HCT116 (cell line): Measurements from ENCODE around the gene KCND3. TPM values are rescaled to one million over a fixed set of nuclear protein-coding genes. Genes with fewer than 3 reads are reported as not detected.

Experiments used
- ATAC-seq: fragments of 200-7000 bp; cut with Tn5 transposase; 2 replicates; pipeline ENCODE4 v1.9.1; 2020; ENCODE audit warnings: mild to moderate bottlenecking, moderate library complexity
- BruUV-seq: library from RNA; stranded (reverse); fragments of 400-500 nt; replicated peaks from 2 replicates; lab custom pipeline; 2021; lab: Mats Ljungman, UMichigan
- CTCF ChIA-PET: fragments of 300-600 bp; sonication (Branson Sonifier 250); formaldehyde crosslinking; loops from one replicate; lab custom pipeline; 2021; ENCODE audit warnings: antibody characterized with exemption; lab: Charles Lee
- POLR2A ChIA-PET: fragments of 300-600, 350-600 bp; sonication (Branson Sonifier 250); formaldehyde crosslinking; loops from one replicate; lab custom pipeline; 2021; ENCODE audit warnings: antibody characterized with exemption; lab: Charles Lee
- RAD21 ChIA-PET, 2 experiments: fragments of 300-600 bp; sonication (Branson Sonifier 250); formaldehyde crosslinking; loops; one replicate each; lab custom pipeline; 2023; ENCODE audit warnings: low total read pairs in 2 of 2; ENCODE audit not compliant: uncharacterized antibody in 2 of 2, unreplicated experiment in 2 of 2, low non-redundant PET in 1 of 2; lab: Charles Lee
- DNase-seq: peaks from one replicate; pipeline ENCODE4 v3.0.0-alpha.2; 2010; ENCODE audit warnings: low read depth, low spot score
- H2AFZ ChIP-seq: fragments of 200-600 bp; shearing (Covaris generic), sonication (generic); 2 replicates; pipeline ENCODE4 v1.6.1; 2017; ENCODE audit warnings: low read depth, mixed run types, mixed read lengths, antibody characterized with exemption, low read length; ENCODE audit not compliant: poor library complexity, severe bottlenecking
- H3K27ac ChIP-seq: 2 replicates; pipeline ENCODE4 v1.5.1; 2012; ENCODE audit warnings: low read depth, low read length
- H3K27me3 ChIP-seq: fragments of 200-600 bp; sonication (generic); 2 replicates; pipeline ENCODE4 v1.6.1; 2016; ENCODE audit warnings: mixed run types, low read length, mixed read lengths; ENCODE audit not compliant: insufficient read depth
- H3K36me3 ChIP-seq, 2 experiments: fragments of 200-500 bp in 1 of 2; fragments of 200-600 bp in 1 of 2; sonication (Bioruptor generic) in 1 of 2; sonication (generic) in 1 of 2; 2 replicates each; pipeline versions ENCODE4 v1.5.1 to v1.6.1; 2014 to 2016; ENCODE audit warnings: low read length in 2 of 2, inconsistent platforms in 1 of 2, mixed read lengths in 1 of 2, mixed run types in 1 of 2; ENCODE audit not compliant: insufficient read depth in 2 of 2, control insufficient read depth in 1 of 2
- H3K4me1 ChIP-seq, 2 experiments: fragments of 200-600 bp in 1 of 2; sonication (generic) in 1 of 2; 2 replicates each; pipeline versions ENCODE4 v1.5.1 to v1.6.1; 2012 to 2017; ENCODE audit warnings: low read length in 2 of 2, inconsistent platforms in 1 of 2, mild to moderate bottlenecking in 1 of 2, mixed read lengths in 1 of 2, mixed run types in 1 of 2, moderate library complexity in 1 of 2; ENCODE audit not compliant: insufficient read depth in 2 of 2, control insufficient read depth in 1 of 2
- H3K4me2 ChIP-seq: fragments of 200-600 bp; sonication (generic); 2 replicates; pipeline ENCODE4 v1.6.1; 2017; ENCODE audit warnings: mixed run types, low read length, mixed read lengths
- H3K4me3 ChIP-seq, 2 experiments: fragments of 200-600 bp in 1 of 2; sonication (generic) in 1 of 2; replicated peaks in 1 of 2; 2 replicates each; pipeline ENCODE4 v1.5.1; 2011 to 2016; ENCODE audit warnings: low read length in 2 of 2, control low read depth in 1 of 2, low read depth in 1 of 2, mild to moderate bottlenecking in 1 of 2, mixed read lengths in 1 of 2, mixed run types in 1 of 2
- H3K79me2 ChIP-seq: fragments of 200-600 bp; sonication (generic); 2 replicates; pipeline ENCODE4 v1.6.1; 2017; ENCODE audit warnings: mild to moderate bottlenecking, mixed run types, low read length, moderate library complexity, mixed read lengths; ENCODE audit not compliant: insufficient read depth
- H3K9ac ChIP-seq: fragments of 200-600 bp; sonication (generic); 2 replicates; pipeline ENCODE4 v1.6.1; 2016; ENCODE audit warnings: low read length, mixed read lengths
- H3K9me2 ChIP-seq: fragments of 200-600 bp; sonication (generic), shearing (Covaris generic); 2 replicates; pipeline ENCODE4 v1.6.1; 2017; ENCODE audit warnings: mixed run types, mild to moderate bottlenecking, moderate library complexity; ENCODE audit not compliant: insufficient read depth
- H3K9me3 ChIP-seq, 2 experiments: fragments of 200-500 bp in 1 of 2; fragments of 200-600 bp in 1 of 2; sonication (Bioruptor generic) in 1 of 2; sonication (generic) in 1 of 2; 2 replicates each; pipeline ENCODE4 v1.6.1; 2014 to 2017; ENCODE audit warnings: low read length in 2 of 2, mixed read lengths in 2 of 2, inconsistent platforms in 1 of 2, low read depth in 1 of 2, mild to moderate bottlenecking in 1 of 2, mixed run types in 1 of 2, moderate library complexity in 1 of 2; ENCODE audit not compliant: control insufficient read depth in 1 of 2, insufficient read depth in 1 of 2
- H4K20me1 ChIP-seq: fragments of 200-600 bp; sonication (generic), shearing (Covaris generic); 2 replicates; pipeline ENCODE4 v1.6.1; 2017; ENCODE audit warnings: mixed run types, mild to moderate bottlenecking, moderate library complexity; ENCODE audit not compliant: insufficient read depth
- RAD21 ChIP-seq: IDR thresholded peaks from 2 replicates; pipeline ENCODE4 v1.6.1; 2012; ENCODE audit warnings: low read depth, mild to moderate bottlenecking
- intact Hi-C: fragments of 100-400 bp; cut with micrococcal nuclease; formaldehyde crosslinking; loops from 2 replicates; pipeline ENCODE4 v1.10.0; 2022
- total RNA-seq: library from RNA; stranded (reverse); gene quantifications from one replicate; pipeline ENCODE4 v1.2.1, GENCODE V29; 2021; ENCODE audit not compliant: unreplicated experiment
- TF ChIP-seq, protein P1 (sequence below), 3 experiments: fragments of 200-600 bp in 1 of 3; sonication (generic) in 1 of 3; IDR thresholded peaks in 2 of 3; conservative IDR thresholded peaks in 1 of 3; 2 replicates each; pipeline ENCODE4 v1.5.1; 2012 to 2017; ENCODE audit warnings: low read depth in 2 of 3, low read length in 2 of 3, antibody characterized with exemption in 1 of 3, borderline replicate concordance in 1 of 3, control low read depth in 1 of 3, mild to moderate bottlenecking in 1 of 3, mixed read lengths in 1 of 3, mixed run types in 1 of 3, moderate library complexity in 1 of 3; ENCODE audit not compliant: insufficient read depth in 1 of 3
- TF ChIP-seq, protein P2 (sequence below): IDR thresholded peaks from 2 replicates; pipeline ENCODE4 v1.6.1; 2012
- TF ChIP-seq, protein P3 (sequence below): IDR thresholded peaks from 2 replicates; pipeline ENCODE4 v1.6.1; 2012; ENCODE audit warnings: low read depth

The KCND3 gene
- total RNA-seq, 1 experiment from 2014 or later: 0.44 TPM

DNA sequence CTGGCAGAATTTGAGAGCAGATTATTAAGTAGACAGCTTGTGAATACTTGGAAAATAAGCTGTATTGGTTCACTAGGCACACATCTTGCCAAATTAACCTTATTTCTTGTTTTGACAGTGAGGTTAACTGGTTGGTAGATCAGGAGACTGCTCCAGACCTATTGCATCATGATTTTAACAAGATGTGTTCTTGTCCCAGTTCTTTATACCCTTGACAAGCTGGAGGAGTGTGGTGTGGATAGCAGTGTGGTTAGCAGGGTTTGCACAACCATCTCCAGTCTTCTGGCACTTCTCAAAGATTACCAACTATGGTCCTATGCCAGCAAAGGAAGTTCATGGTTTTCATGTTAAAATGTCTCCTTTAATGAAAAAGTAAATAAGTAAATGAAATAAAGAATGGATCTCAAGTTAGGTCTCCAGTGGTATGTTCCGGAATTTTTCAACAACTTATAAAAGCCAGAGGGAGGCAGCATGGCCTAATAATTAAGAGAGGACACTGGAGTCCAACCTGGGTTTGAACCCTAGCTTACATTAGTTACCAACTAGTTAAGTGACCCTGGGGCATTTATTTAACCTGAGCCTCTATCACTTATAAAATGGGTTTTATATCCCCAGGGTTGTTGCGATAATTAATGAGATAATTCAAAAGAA lies 199.7 kb downstream of the KCND3 start:
- no peak overlapping the region for H2AFZ ChIP-seq
- RAD21 ChIA-PET: no interaction called here
- H3K9me2 ChIP-seq: no peaks in the 10 kb centered on the region
- H3K9ac ChIP-seq: no peak overlapping the region
- H3K27ac ChIP-seq: no peak overlapping the region
- no peaks in the 10 kb centered on the region for H3K79me2 ChIP-seq
- ATAC-seq (no peak), DNase-seq (no peak)
- H3K27me3 ChIP-seq: peaks cover 39% of the 10 kb centered on the region
- POLR2A ChIA-PET: no interaction called here
- no peak overlapping the region for H3K4me3 ChIP-seq
- no peaks in the 10 kb centered on the region for H3K9me3 ChIP-seq
- intact Hi-C loops: loop anchor here (10.0 kb wide), 1 partner anchor 545 kb away; no protein-coding TSS in a partner anchor
- no TSS peak for BruUV-seq
- no peaks in the 10 kb centered on the region for H4K20me1 ChIP-seq
- no peaks in the 10 kb centered on the region for H3K36me3 ChIP-seq
- TF ChIP-seq, protein P1, sequence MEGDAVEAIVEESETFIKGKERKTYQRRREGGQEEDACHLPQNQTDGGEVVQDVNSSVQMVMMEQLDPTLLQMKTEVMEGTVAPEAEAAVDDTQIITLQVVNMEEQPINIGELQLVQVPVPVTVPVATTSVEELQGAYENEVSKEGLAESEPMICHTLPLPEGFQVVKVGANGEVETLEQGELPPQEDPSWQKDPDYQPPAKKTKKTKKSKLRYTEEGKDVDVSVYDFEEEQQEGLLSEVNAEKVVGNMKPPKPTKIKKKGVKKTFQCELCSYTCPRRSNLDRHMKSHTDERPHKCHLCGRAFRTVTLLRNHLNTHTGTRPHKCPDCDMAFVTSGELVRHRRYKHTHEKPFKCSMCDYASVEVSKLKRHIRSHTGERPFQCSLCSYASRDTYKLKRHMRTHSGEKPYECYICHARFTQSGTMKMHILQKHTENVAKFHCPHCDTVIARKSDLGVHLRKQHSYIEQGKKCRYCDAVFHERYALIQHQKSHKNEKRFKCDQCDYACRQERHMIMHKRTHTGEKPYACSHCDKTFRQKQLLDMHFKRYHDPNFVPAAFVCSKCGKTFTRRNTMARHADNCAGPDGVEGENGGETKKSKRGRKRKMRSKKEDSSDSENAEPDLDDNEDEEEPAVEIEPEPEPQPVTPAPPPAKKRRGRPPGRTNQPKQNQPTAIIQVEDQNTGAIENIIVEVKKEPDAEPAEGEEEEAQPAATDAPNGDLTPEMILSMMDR (IDR thresholded peaks at IDR 0.05 in 2 of 3, conservative IDR thresholded peaks at IDR 0.05 in 1 of 3; ENCODE audit: borderline replicate concordance in 1 of 3, insufficient read depth in 1 of 3, low read depth in 2 of 3, low read length in 2 of 3): 0 out of 6 replicates have a peak, but pooled peaks of 1 of the 3 experiments have one; percentile 9
- TF ChIP-seq, protein P2, sequence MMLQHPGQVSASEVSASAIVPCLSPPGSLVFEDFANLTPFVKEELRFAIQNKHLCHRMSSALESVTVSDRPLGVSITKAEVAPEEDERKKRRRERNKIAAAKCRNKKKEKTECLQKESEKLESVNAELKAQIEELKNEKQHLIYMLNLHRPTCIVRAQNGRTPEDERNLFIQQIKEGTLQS: no peak
- TF ChIP-seq, protein P3, sequence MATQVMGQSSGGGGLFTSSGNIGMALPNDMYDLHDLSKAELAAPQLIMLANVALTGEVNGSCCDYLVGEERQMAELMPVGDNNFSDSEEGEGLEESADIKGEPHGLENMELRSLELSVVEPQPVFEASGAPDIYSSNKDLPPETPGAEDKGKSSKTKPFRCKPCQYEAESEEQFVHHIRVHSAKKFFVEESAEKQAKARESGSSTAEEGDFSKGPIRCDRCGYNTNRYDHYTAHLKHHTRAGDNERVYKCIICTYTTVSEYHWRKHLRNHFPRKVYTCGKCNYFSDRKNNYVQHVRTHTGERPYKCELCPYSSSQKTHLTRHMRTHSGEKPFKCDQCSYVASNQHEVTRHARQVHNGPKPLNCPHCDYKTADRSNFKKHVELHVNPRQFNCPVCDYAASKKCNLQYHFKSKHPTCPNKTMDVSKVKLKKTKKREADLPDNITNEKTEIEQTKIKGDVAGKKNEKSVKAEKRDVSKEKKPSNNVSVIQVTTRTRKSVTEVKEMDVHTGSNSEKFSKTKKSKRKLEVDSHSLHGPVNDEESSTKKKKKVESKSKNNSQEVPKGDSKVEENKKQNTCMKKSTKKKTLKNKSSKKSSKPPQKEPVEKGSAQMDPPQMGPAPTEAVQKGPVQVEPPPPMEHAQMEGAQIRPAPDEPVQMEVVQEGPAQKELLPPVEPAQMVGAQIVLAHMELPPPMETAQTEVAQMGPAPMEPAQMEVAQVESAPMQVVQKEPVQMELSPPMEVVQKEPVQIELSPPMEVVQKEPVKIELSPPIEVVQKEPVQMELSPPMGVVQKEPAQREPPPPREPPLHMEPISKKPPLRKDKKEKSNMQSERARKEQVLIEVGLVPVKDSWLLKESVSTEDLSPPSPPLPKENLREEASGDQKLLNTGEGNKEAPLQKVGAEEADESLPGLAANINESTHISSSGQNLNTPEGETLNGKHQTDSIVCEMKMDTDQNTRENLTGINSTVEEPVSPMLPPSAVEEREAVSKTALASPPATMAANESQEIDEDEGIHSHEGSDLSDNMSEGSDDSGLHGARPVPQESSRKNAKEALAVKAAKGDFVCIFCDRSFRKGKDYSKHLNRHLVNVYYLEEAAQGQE: no peak
- TF ChIP-seq RAD21: peak; percentile 17; the same call in 1 of the 2 replicates
- H3K4me2 ChIP-seq: no peak overlapping the region
- H3K4me1 ChIP-seq: no peaks in the 10 kb centered on the region
- CTCF ChIA-PET: interaction anchor here (1.1 to 1.5 kb wide), 3 partner anchors 24 to 547 kb away, joined by 3 to 5 read pairs (median 3); no protein-coding TSS in a partner anchor
